Activated T-helper 2 cell treated with anti-CD3 and anti-CD28 coated beads, Interferon-gamma antibody, Interleukin-2, Interleukin-4, amounts not matched to agents 10 μg/mL and 5 μg/mL and 100 μg/mL, durations not matched to agents 14 hours and 24 hours and 36 hours (primary cell): ENCODE data around the gene AMPD3. TPM values are rescaled to one million over a fixed set of nuclear protein-coding genes. Genes with fewer than 3 reads are reported as not detected.
"Not testable (repeated sequence)": the region's sequence is repeated elsewhere in the genome, so short reads cannot be mapped to it uniquely, and the experiment has no call there.

Experiments used
- DNase-seq: peaks from one replicate; pipeline ENCODE4 v3.0.0; 2021; ENCODE audit warnings: low spot score
- H3K27ac Mint-ChIP-seq: one replicate; pipeline ENCODE4 v1.8.0; 2021; ENCODE audit warnings: mixed read lengths
- H3K27me3 Mint-ChIP-seq: one replicate; pipeline ENCODE4 v1.8.0; 2021; ENCODE audit warnings: low read depth, mixed read lengths
- H3K36me3 Mint-ChIP-seq: one replicate; pipeline ENCODE4 v1.8.0; 2021; ENCODE audit warnings: low read depth, mixed read lengths
- H3K4me1 Mint-ChIP-seq: one replicate; pipeline ENCODE4 v1.8.0; 2021; ENCODE audit warnings: low read depth, mixed read lengths
- H3K4me3 Mint-ChIP-seq: one replicate; pipeline ENCODE4 v1.8.0; 2021; ENCODE audit warnings: low read depth, mild to moderate bottlenecking, moderate library complexity, mixed read lengths
- H3K9me3 Mint-ChIP-seq: one replicate; pipeline ENCODE4 v1.8.0; 2021; ENCODE audit warnings: mixed read lengths
- intact Hi-C: fragments of 100-400 bp; cut with micrococcal nuclease; formaldehyde crosslinking; loops from one replicate; pipeline ENCODE4 v1.15.1; 2023
- total RNA-seq: library from RNA; stranded (reverse); gene quantifications from 2 replicates; pipeline ENCODE4 v1.2.3, GENCODE V29; 2022

Gene AMPD3
- total RNA-seq, 1 donor from 2014 or later, result 26.1 TPM

DNA sequence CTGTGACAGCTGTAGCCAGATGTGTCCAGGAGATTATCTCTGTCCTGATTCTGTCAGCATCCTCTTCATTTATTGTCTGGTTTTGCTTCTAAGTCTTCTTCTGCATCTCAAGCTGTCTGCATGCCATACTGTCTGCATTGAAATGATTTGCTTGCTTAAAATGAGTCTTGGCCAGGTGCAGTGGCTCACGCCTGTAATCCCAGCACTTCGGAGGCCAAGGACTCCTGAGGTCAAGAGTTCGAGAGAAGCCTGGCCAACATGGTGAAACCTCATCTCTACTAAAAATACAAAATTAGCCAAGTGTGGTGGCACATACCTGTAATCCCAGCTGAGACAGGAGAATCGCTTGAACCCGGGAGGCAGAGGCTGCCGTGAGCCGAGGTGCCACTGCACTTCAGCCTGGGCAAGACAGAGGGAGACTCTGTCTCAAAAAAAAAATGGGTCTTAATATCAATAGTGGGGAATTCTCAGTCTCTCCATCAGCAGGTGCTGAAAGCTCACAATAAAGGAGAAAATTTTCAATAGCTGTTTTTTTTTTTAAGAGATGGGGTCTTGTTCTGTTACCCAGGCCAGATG lies 39.2 kb upstream of the AMPD3 start:
- no peaks in the 10 kb centered on the region for H3K9me3 Mint-ChIP-seq
- intact Hi-C loops, result loop anchor here (2.0 kb wide), 1 partner anchor 43 kb away; no protein-coding TSS in a partner anchor
- H3K27ac Mint-ChIP-seq, result no peak overlapping the region
- peaks cover 15% of the 10 kb centered on the region for H3K4me1 Mint-ChIP-seq
- DNase-seq, result no peak
- H3K27me3 Mint-ChIP-seq, result peaks cover 32% of the 10 kb centered on the region
- H3K4me3 Mint-ChIP-seq, result no peak overlapping the region
- H3K36me3 Mint-ChIP-seq, result no peaks in the 10 kb centered on the region

GRCh38 chr11:10418259-10418949 lies 36.7 kb upstream of the AMPD3 start:
- H3K9me3 Mint-ChIP-seq, result peaks cover 8% of the 10 kb centered on the region
- H3K27me3 Mint-ChIP-seq, result peaks cover 39% of the 10 kb centered on the region
- DNase-seq, result no peak
- H3K27ac Mint-ChIP-seq, result no peak overlapping the region
- H3K4me1 Mint-ChIP-seq, result peaks cover 15% of the 10 kb centered on the region
- no peaks in the 10 kb centered on the region for H3K36me3 Mint-ChIP-seq
- H3K4me3 Mint-ChIP-seq, result no peak overlapping the region
- intact Hi-C loops, result no loop called here

- DNase-seq, result no peak
- Mint-ChIP-seq H3K9me3 (peaks cover 9% of the 10 kb centered on the region), H3K36me3 (no peaks in the 10 kb centered on the region), H3K4me1 (peaks cover 11% of the 10 kb centered on the region), H3K27ac (no peak overlapping the region), H3K4me3 (no peak overlapping the region), H3K27me3 (peaks cover 42% of the 10 kb centered on the region)
- intact Hi-C loops, result no loop called here
Measured at GRCh38 chr11:10418950-10419310, 36.1 kb upstream of the AMPD3 start.

DNA sequence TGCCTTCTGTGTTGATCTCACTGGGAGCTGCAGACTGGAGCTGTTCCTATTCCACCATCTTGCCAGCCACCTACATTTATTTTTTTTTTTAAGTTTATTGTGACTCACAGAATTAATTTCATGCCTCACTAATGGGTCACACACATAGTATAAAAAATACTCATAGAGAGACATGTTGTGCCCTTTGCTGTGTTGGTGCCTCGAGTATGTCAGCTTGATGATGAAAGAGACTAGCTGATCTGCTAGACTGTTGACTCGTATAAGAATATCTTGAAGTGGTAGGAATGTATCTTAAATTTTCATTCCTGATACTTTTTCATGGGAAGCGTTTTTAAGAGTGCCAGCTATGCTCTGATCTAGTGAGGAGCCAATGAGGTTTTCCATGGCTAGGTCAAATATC lies 28.6 kb upstream of the AMPD3 start:
- no peak overlapping the region for H3K27ac Mint-ChIP-seq
- no peaks in the 10 kb centered on the region for H3K36me3 Mint-ChIP-seq
- peaks cover 38% of the 10 kb centered on the region for H3K27me3 Mint-ChIP-seq
- H3K4me3 Mint-ChIP-seq, result no peak overlapping the region
- DNase-seq, result no peak
- H3K4me1 Mint-ChIP-seq, result no peaks in the 10 kb centered on the region
- intact Hi-C loops, result no loop called here
- peaks cover 9% of the 10 kb centered on the region for H3K9me3 Mint-ChIP-seq

- peaks cover 5% of the 10 kb centered on the region for H3K9me3 Mint-ChIP-seq
- peaks cover 29% of the 10 kb centered on the region for H3K27me3 Mint-ChIP-seq
- H3K27ac Mint-ChIP-seq, result no peak overlapping the region
- H3K36me3 Mint-ChIP-seq, result no peaks in the 10 kb centered on the region
- H3K4me3 Mint-ChIP-seq, result no peak overlapping the region
- no peak for DNase-seq
- intact Hi-C loops, result no loop called here
- peaks cover 10% of the 10 kb centered on the region for H3K4me1 Mint-ChIP-seq
Measured at GRCh38 chr11:10428453-10428852, 26.6 kb upstream of the AMPD3 start.

GRCh38 chr11:10429526-10429925 lies 25.5 kb upstream of the AMPD3 start:
- H3K27me3 Mint-ChIP-seq, result peaks cover 28% of the 10 kb centered on the region
- no peaks in the 10 kb centered on the region for H3K36me3 Mint-ChIP-seq
- H3K27ac Mint-ChIP-seq, result no peak overlapping the region
- H3K4me1 Mint-ChIP-seq, result peaks cover 10% of the 10 kb centered on the region
- no peak for DNase-seq
- H3K4me3 Mint-ChIP-seq, result no peak overlapping the region
- peaks cover 5% of the 10 kb centered on the region for H3K9me3 Mint-ChIP-seq
- intact Hi-C loops, result no loop called here

- H3K4me3 Mint-ChIP-seq, result no peak overlapping the region
- peaks cover 5% of the 10 kb centered on the region for H3K9me3 Mint-ChIP-seq
- H3K27me3 Mint-ChIP-seq, result peaks cover 25% of the 10 kb centered on the region
- H3K36me3 Mint-ChIP-seq, result no peaks in the 10 kb centered on the region
- no peak for DNase-seq
- intact Hi-C loops, result no loop called here
- peaks cover 15% of the 10 kb centered on the region for H3K4me1 Mint-ChIP-seq
- no peak overlapping the region for H3K27ac Mint-ChIP-seq
Measured at GRCh38 chr11:10432493-10432892, 22.6 kb upstream of the AMPD3 start.

DNA sequence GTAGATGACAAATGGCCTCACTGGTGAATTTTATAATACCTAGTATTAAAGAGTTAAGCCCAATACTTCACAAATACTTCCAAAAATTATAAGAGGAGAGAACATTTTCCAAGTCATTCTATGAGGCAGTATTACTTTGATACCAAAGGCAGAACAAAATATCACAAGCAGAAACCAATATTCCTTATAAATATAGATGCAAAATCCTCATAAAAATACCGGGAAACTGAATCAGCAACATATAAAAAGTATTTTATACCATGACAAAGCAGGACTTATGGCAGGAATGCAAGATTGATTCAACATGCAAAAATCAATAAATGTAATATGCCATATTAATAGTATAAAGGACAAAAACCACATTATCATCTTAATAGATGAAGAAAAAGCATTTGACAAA lies 22.1 kb upstream of the AMPD3 start:
- Mint-ChIP-seq H3K27me3 (peaks cover 25% of the 10 kb centered on the region), H3K36me3 (no peaks in the 10 kb centered on the region), H3K4me3 (no peak overlapping the region), H3K27ac (no peak overlapping the region), H3K4me1 (peaks cover 15% of the 10 kb centered on the region), H3K9me3 (peaks cover 5% of the 10 kb centered on the region)
- DNase-seq, result no peak
- intact Hi-C loops, result no loop called here

DNA sequence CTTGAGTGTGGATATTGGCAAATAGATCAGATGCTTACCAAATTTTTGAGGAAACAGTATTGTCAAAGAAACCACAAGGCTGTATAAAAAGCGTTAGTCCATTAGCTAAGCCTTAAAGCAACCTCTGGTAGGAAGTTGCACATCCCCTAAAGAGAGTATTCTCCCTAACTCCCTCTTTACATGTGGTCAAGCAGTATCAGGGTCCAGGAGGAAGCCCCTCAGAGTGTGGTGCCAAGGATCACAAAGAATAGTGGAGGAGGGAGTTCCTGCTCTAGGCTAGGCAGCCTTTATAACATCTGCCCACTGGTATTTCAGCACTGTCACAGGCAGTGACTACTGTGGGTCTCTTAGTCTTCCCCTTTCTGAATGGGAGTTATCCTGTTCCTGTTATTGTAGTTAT lies 18.8 kb upstream of the AMPD3 start:
- no peak for DNase-seq
- H3K27ac Mint-ChIP-seq, result no peak overlapping the region
- H3K4me1 Mint-ChIP-seq, result peaks cover 22% of the 10 kb centered on the region
- intact Hi-C loops, result no loop called here
- no peaks in the 10 kb centered on the region for H3K36me3 Mint-ChIP-seq
- H3K9me3 Mint-ChIP-seq, result peaks cover 5% of the 10 kb centered on the region
- H3K27me3 Mint-ChIP-seq, result peaks cover 17% of the 10 kb centered on the region
- H3K4me3 Mint-ChIP-seq, result no peak overlapping the region

- intact Hi-C loops, H3K27ac Mint-ChIP-seq, H3K9me3 Mint-ChIP-seq, DNase-seq, H3K4me3 Mint-ChIP-seq, H3K36me3 Mint-ChIP-seq: not testable (repeated sequence)
- Mint-ChIP-seq H3K4me1 (peaks cover 25% of the 10 kb centered on the region), H3K27me3 (peaks cover 15% of the 10 kb centered on the region)
Measured at GRCh38 chr11:10436683-10437082, 18.4 kb upstream of the AMPD3 start.

- Mint-ChIP-seq H3K27me3 (peaks cover 7% of the 10 kb centered on the region), H3K27ac (no peak overlapping the region), H3K4me1 (peaks cover 31% of the 10 kb centered on the region), H3K4me3 (no peak overlapping the region), H3K36me3 (no peaks in the 10 kb centered on the region), H3K9me3 (no peaks in the 10 kb centered on the region)
- intact Hi-C loops, result no loop called here
- no peak for DNase-seq
Measured at GRCh38 chr11:10438458-10438857, 16.6 kb upstream of the AMPD3 start.

GRCh38 chr11:10439351-10439750 lies 15.7 kb upstream of the AMPD3 start:
- Mint-ChIP-seq H3K27me3 (peaks cover 3% of the 10 kb centered on the region), H3K9me3 (no peaks in the 10 kb centered on the region), H3K4me3 (no peak overlapping the region), H3K36me3 (no peaks in the 10 kb centered on the region), H3K27ac (no peak overlapping the region), H3K4me1 (peaks cover 35% of the 10 kb centered on the region)
- no peak for DNase-seq
- intact Hi-C loops, result no loop called here

- DNase-seq, result no peak
- Mint-ChIP-seq H3K4me3 (no peak overlapping the region), H3K27ac (no peak overlapping the region), H3K4me1 (peaks cover 40% of the 10 kb centered on the region), H3K27me3 (peaks cover 2% of the 10 kb centered on the region), H3K36me3 (no peaks in the 10 kb centered on the region), H3K9me3 (no peaks in the 10 kb centered on the region)
- intact Hi-C loops, result no loop called here
Measured at GRCh38 chr11:10439924-10440323, 15.1 kb upstream of the AMPD3 start.
